Right renal pelvis (tissue), 4 donors: Measurements from ENCODE around the gene DLGAP4. TPM values are rescaled to one million over a fixed set of nuclear protein-coding genes. Genes with fewer than 3 reads are reported as not detected.

Experiments
- DNase-seq, 4 donors: peaks; one replicate each; pipeline ENCODE4 v3.0.0-alpha.2; 2013; ENCODE audit warnings: low read depth in 4 of 4, low spot score in 3 of 4, missing footprints in 1 of 4
- polyA plus RNA-seq, 4 donors: library from polyadenylated mRNA; unstranded; fragments of 120-200 nt; gene quantifications; one replicate each; pipeline ENCODE4 v1.2.1, GENCODE V29; 2013; ENCODE audit not compliant: insufficient read length in 4 of 4

DLGAP4 gene
- polyA plus RNA-seq, 4 donors: 57.6 to 71.2 (median 62.1) TPM

- DNase-seq: no peak
These were observed 134.4 kb downstream of the DLGAP4 start for GRCh38 chr20:36440370-36441026.

- DNase-seq: no peak
These were observed 134.9 kb downstream of the DLGAP4 start for GRCh38 chr20:36441027-36441414.

DNA sequence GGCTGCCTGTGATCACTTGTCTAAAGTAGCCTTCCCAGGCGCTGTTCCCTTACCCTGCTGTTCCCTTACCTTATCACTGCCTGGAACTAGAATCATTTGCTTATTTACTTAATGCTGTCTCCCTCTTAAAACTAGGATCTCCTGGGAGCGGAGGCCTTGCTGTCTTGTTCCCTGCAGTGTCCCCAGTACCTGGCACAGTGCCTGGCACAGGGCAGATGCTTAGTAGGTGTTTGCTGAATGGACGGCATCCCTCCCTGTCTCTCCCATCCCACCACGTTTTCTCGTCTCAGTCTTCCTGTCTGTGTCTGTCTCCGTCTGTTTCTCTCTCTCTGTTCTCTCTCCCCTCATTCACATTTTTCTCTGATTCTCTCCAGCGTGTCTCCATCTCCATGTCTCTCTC is 135.3 kb downstream of the DLGAP4 start:
- DNase-seq: no peak

DNA sequence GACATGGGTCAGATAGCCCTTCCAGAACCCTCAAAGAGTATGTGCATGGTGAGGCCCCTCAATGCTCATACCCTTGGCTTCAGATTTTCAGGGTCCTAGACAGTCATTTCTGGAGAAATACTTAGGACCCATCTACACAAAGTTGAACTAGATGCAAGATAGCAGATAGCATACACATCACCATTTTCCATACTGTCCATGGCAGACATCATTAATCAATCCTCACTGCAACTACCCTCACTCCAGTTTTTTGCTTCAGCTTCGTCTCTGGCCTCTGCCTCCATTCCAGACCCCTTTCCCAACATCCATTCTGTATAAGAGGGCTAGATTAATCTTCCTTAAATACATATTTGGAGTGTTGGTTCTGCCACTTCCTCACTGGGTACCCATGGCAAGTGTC is 139.7 kb downstream of the DLGAP4 start:
- no peak for DNase-seq

- no peak for DNase-seq
These were observed 140.4 kb downstream of the DLGAP4 start for GRCh38 chr20:36446557-36446956.

- DNase-seq: peak in 1 of 4 donors; percentile 40
These were observed 141.0 kb downstream of the DLGAP4 start for GRCh38 chr20:36447101-36447500.

GRCh38 chr20:36449663-36450062 is 143.5 kb downstream of the DLGAP4 start:
- DNase-seq: no peak

DNA sequence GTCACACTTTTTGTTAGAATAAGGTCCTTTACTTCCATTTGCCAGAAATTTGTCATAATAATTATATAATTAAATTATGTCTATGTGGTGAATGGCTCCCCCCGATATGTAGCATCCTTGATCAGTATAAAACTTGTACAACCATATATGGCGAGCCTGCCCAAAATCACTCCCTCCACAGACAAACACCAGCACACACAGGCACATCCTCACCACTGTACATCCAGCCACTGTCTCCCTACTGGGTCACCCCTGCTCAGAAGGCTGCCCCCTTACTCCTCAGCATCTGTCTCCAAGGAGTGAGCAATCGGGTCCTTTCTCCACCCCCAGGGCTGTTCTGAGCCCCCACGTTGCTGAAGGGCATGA is 148.2 kb downstream of the DLGAP4 start:
- no peak for DNase-seq

GRCh38 chr20:36454698-36455427 is 148.7 kb downstream of the DLGAP4 start:
- no peak for DNase-seq

GRCh38 chr20:36455972-36456625 is 150.0 kb downstream of the DLGAP4 start:
- no peak for DNase-seq

DNA sequence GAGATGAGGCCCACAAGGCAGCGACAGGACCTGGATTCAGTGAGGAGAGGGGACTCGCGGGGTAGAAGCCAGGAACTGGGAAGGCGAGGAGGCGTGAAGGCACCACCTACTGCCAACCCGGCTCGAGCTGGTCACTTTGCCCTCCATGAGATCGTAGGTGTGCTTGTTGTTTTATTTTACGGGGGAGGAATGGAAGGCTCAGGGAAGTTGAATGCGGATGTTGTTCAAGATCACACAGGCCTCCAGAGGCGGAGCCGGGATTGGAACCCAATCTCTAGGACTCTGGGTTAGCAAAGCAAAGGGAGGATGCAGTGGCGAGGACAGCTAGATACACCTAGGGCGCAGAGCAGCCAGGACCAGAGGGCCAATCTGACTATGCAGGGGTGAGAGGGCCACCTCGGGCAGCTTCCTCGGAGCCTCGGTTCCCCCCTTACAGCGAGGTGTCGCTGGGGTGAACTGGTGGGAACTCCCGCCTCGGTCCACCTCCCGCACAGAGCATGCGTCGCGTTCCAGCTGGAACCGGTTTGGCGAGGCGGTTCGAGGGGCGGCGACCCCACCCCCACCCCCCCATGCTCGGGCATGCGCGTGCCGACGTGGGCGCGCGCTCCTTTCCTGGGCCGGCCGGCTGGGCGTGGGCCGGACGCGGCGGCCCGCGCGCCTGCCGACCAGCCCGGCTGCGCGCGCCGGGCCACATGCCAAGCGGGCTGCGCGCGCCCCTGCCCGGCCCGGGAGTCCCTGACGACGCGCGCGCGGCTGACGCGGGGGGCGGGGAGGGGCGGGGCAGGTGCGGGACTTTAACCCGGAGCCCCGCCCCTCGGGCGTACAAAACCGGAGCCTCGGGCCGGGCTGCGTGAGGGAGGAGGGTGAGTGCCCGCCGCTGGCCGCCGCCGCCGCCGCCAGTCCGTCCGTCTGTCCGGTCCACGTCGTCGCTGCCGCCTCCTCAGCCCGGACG is 154.8 kb downstream of the DLGAP4 start:
- DNase-seq: peak; percentile 89 to 92 (median 90)

GRCh38 chr20:36461600-36462439 is 155.7 kb downstream of the DLGAP4 start:
- no peak for DNase-seq

GRCh38 chr20:36462440-36463211 is 156.5 kb downstream of the DLGAP4 start:
- DNase-seq: no peak

- no peak for DNase-seq
These were observed 157.3 kb downstream of the DLGAP4 start for GRCh38 chr20:36463212-36464061.

GRCh38 chr20:36465109-36466080 is 159.3 kb downstream of the DLGAP4 start:
- no peak for DNase-seq

DNA sequence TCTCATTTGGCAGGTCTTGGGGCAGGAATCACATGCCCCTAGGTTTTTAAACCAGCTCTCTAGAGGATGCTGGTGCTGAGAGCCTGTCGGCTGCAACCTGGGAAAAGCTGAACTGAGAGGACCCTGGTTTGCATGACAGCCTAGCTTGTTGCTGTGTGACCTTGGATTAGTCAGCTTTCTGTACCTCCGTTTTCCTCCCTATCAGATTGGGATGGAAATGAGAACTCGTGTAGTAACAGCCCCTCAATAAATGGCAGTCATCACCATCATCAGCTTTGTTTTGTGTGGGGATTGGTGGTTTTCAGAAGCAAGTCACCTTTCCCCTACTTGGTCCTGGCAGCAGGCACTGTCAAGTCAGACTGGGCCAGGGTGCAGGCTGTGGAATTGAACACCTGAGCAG is 159.9 kb downstream of the DLGAP4 start:
- DNase-seq: no peak
